Right atrium auricular region (tissue), 2 donors: ENCODE data around the gene C10orf120. TPM values are rescaled to one million over a fixed set of nuclear protein-coding genes. Genes with fewer than 3 reads are reported as not detected.
A peak's percentile ranks its signal among the peaks of the same experiment; 100 is the strongest.

Experiments
- DNase-seq: peaks from one replicate; pipeline ENCODE4 v3.0.0-alpha.2; 2019; ENCODE audit warnings: low spot score
- H3K27ac ChIP-seq, 2 donors: fragments of 200-600 bp; sonication (generic); 1 replicate in 1 of 2; 2 replicates in 1 of 2; pipeline ENCODE4 v1.5.1; 2016 to 2019
- H3K27me3 ChIP-seq, 2 donors: fragments of 200-600 bp; sonication (generic); one replicate each; pipeline versions ENCODE4 v1.5.1 to v1.6.0; 2017 to 2019
- H3K36me3 ChIP-seq: fragments of 200-600 bp; sonication (generic); one replicate; pipeline ENCODE4 v1.5.1; 2016
- H3K4me1 ChIP-seq, 2 donors: fragments of 200-600 bp; sonication (generic); one replicate each; pipeline versions ENCODE4 v1.5.1 to v1.6.0; 2017 to 2019
- H3K4me3 ChIP-seq, 2 donors: fragments of 200-600 bp; sonication (generic); 1 replicate in 1 of 2; 2 replicates in 1 of 2; pipeline ENCODE4 v1.5.1; 2017 to 2019; ENCODE audit warnings: mild to moderate bottlenecking in 1 of 2, moderate library complexity in 1 of 2
- H3K9me3 ChIP-seq, 2 donors: fragments of 200-600 bp; sonication (generic); one replicate each; pipeline ENCODE4 v1.5.1; 2019
- CTCF ChIP-seq, 2 donors: fragments of 200-600 bp; sonication (generic); IDR thresholded peaks; one replicate each; pipeline ENCODE4 v1.5.1; 2019; ENCODE audit warnings: antibody characterized with exemption in 2 of 2
- total RNA-seq, 2 donors: library from RNA; depleted of rRNA; stranded (reverse); fragments of >200 nt; gene quantifications; one replicate each; pipeline ENCODE4 v1.1.0, GENCODE V29; 2016

C10orf120 gene
- total RNA-seq, 2 donors from 2014 or later = not detected

DNA sequence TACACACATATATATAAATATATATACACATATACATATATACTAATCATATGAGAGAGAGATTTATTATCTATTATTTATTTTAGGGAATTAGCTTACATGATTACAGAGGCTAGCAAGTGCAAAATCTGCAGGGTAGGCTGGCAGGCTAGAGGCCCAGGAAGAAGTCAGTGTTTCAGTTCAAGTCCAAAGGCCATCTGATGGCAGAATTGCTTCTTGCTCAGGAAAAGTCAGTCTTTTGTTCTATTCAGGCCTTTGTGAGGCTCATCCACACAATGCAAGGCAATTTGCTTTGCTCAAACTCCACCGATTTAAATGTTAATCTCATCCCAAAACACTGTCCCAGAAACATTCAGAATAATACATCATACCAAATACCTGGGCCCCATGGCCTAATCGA is 2.6 kb upstream of the C10orf120 start:
- no peak overlapping the region for H3K27ac ChIP-seq
- no peak overlapping the region for H3K4me3 ChIP-seq

DNA sequence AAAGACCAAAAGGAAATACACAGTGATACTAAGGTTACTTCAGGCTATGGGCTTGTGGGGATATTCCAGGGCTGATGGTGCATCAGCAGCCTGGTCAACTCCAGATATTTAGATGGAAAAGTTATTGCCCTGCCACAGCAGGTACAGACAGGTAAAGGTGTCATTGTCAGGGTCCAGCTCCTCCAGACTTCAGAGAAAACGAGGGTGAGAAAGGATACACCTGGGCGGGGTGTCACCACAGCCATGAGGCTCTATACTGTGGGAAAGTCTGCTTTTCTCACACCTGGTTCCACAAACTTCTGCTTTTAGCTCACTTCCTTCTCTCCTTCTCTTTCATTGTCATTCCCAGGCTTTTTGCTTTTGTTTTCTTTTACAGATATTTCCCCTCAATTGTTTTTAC is 2.0 kb upstream of the C10orf120 start:
- no peak for DNase-seq
- no peak overlapping the region for H3K4me3 ChIP-seq
- TF ChIP-seq CTCF (IDR thresholded peaks at IDR 0.05) = no peak
- no peaks in the 10 kb centered on the region for H3K4me1 ChIP-seq
- no peaks in the 10 kb centered on the region for H3K27me3 ChIP-seq
- no peaks in the 10 kb centered on the region for H3K36me3 ChIP-seq
- H3K9me3 ChIP-seq = no peaks in the 10 kb centered on the region
- no peak overlapping the region for H3K27ac ChIP-seq

More for the DNA sequence above, 2.6 kb upstream of the C10orf120 start:
- no peak for TF ChIP-seq CTCF (IDR thresholded peaks at IDR 0.05)
- H3K4me1 ChIP-seq = no peaks in the 10 kb centered on the region
- no peaks in the 10 kb centered on the region for H3K36me3 ChIP-seq
- H3K27me3 ChIP-seq = no peaks in the 10 kb centered on the region
- H3K9me3 ChIP-seq = no peaks in the 10 kb centered on the region
- DNase-seq = no peak

DNA sequence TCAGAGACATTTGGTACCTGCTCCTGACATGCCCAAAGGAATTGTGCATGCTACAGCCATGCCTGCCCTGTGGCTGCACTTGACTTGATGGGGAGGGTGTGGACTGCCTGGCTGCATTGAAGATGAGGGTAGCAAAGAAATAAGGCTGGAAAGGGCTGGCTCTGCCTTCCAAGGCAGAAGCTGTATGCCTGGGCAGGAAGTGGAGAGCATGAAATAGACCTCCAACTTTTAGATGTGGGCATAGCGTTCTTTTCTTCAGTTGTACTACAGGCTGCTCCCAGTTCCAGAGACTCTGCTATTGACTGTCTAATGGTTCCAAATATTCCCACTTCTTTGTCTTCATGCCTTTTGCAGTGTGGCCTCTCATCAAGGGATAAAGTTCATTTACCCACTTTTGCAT is 3.0 kb downstream of the C10orf120 start:
- no peak for DNase-seq
- Histone ChIP-seq H3K4me1 (no peaks in the 10 kb centered on the region), H3K4me3 (no peak overlapping the region), H3K27ac (no peak overlapping the region), H3K9me3 (no peaks in the 10 kb centered on the region), H3K27me3 (no peaks in the 10 kb centered on the region), H3K36me3 (no peaks in the 10 kb centered on the region)
- no peak for TF ChIP-seq CTCF (IDR thresholded peaks at IDR 0.05)

DNA sequence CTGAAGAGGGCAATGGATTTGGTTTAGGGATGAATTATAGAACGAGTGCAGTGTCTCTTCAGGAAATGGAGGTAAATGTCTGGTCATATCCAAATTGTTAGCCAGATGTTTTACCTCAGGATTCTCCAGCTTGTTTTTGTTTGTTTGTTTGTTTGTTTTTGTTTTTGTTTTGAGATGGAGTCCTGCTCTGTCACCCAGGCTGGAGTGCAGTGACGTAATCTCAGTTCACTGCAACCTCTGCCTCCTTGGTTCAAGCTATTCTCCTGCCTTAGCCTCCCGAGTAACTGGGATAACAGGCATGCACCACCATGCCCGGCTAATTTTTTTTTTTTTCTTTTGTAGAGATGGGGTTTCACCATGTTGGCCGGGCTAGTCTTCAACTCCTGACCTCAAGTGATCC is 6.9 kb downstream of the C10orf120 start:
- no peaks in the 10 kb centered on the region for H3K9me3 ChIP-seq
- no peaks in the 10 kb centered on the region for H3K27me3 ChIP-seq
- no peak overlapping the region for H3K27ac ChIP-seq
- no peaks in the 10 kb centered on the region for H3K36me3 ChIP-seq
- peaks cover 0 to 17% of the 10 kb centered on the region in 2 donors for H3K4me1 ChIP-seq
- DNase-seq = no peak
- TF ChIP-seq CTCF (IDR thresholded peaks at IDR 0.05) = no peak
- H3K4me3 ChIP-seq = no peak overlapping the region

DNA sequence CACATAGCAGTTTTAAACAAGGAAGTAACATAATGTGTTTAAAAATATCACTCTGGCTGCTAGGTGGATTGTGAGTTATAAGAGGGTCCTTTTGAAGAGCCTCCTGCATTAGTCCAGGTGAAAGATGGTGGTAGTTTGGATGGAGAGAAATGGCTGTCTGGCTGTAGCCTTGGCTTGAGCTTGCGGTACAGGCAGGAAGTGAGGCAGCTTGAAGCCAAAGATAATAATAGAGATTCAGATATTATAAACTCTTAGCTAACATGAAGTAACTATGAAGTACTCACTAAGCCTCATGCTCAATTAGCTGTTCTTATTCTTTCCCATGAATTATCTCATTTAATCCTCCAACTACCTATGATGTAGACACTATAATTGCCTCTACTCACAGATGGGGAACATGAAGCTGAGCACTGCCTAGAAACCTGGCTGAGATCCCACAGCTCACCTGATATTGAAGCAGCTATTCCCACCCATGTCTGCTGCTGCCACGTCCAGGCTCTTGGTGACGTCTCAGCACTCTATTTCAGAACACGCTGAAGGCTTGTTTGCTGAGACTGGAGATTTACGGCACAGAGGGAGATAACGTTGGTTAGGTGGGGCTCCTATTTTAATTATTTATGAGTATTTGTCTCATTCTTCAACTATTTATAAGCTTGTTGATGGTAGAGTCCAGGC is 10.4 kb downstream of the C10orf120 start:
- no peaks in the 10 kb centered on the region for H3K27me3 ChIP-seq
- H3K4me3 ChIP-seq = no peak overlapping the region
- H3K36me3 ChIP-seq = no peaks in the 10 kb centered on the region
- TF ChIP-seq CTCF (IDR thresholded peaks at IDR 0.05) = no peak
- H3K4me1 ChIP-seq = peaks cover 0 to 20% of the 10 kb centered on the region in 2 donors
- no peaks in the 10 kb centered on the region for H3K9me3 ChIP-seq
- peak overlapping the region; percentile 58 to 73 for H3K27ac ChIP-seq
- DNase-seq = no peak
